MM.1S (cell line): ENCODE results near the gene FAM200B.

Experiments
- EZH2 ChIP-seq: fragments of 300-600 bp; sonication (generic); optimal IDR thresholded peaks from 2 replicates; pipeline ENCODE3; 2017; ENCODE audit warnings: low read depth, mild to moderate bottlenecking, antibody characterized with exemption, low read length, mixed read lengths
- TF ChIP-seq, protein P1 (sequence below): fragments of 300-600 bp; sonication (generic); IDR thresholded peaks from 2 replicates; pipeline ENCODE4 v1.5.1; 2016; ENCODE audit warnings: antibody characterized with exemption, low read length, mixed read lengths

DNA sequence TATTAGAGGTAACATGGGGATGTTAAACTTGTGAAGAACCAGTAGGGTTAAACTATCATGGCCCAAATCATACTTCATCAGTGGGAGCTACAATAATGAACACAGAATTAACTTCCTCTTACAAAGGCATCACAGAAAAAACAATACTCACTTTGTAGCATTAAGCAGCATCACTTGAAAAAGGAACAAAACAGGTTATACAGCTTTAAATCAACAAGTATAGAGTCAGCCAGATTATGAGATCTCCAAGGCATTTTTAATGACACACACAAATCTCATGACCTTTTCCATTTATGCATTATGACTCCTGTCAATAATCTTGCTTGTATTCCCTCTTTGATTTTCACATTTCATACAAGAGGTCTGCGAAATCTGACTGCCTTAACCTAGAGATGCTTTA, 44.8 kb upstream of the FAM200B start:
- TF ChIP-seq, protein P1, sequence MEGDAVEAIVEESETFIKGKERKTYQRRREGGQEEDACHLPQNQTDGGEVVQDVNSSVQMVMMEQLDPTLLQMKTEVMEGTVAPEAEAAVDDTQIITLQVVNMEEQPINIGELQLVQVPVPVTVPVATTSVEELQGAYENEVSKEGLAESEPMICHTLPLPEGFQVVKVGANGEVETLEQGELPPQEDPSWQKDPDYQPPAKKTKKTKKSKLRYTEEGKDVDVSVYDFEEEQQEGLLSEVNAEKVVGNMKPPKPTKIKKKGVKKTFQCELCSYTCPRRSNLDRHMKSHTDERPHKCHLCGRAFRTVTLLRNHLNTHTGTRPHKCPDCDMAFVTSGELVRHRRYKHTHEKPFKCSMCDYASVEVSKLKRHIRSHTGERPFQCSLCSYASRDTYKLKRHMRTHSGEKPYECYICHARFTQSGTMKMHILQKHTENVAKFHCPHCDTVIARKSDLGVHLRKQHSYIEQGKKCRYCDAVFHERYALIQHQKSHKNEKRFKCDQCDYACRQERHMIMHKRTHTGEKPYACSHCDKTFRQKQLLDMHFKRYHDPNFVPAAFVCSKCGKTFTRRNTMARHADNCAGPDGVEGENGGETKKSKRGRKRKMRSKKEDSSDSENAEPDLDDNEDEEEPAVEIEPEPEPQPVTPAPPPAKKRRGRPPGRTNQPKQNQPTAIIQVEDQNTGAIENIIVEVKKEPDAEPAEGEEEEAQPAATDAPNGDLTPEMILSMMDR: no peak
- TF ChIP-seq EZH2: no peak
